Activated CD8-positive, alpha-beta memory T cell treated with anti-CD3 and anti-CD28 coated beads, Interleukin-2, amount 50 U/mL, for 4 hours (primary cell): ENCODE measurements around the gene SPDYA.

Source experiments
- DNase-seq: peaks from one replicate; pipeline ENCODE4 v3.0.0-alpha.2; 2020

The SPDYA gene

GRCh38 chr2:28833740-28834470 lies 23.3 kb downstream of the SPDYA start:
- DNase-seq, result no peak

- no peak for DNase-seq
Measured at GRCh38 chr2:28835781-28836180, 25.1 kb downstream of the SPDYA start.

GRCh38 chr2:28838971-28839370 lies 28.3 kb downstream of the SPDYA start:
- no peak for DNase-seq

- DNase-seq, result no peak
Measured at GRCh38 chr2:28842042-28842441, 31.4 kb downstream of the SPDYA start.

- DNase-seq, result no peak
Measured at GRCh38 chr2:28855193-28855592, 44.6 kb downstream of the SPDYA start.

- no peak for DNase-seq
Measured at GRCh38 chr2:28855977-28856376, 45.3 kb downstream of the SPDYA start.

GRCh38 chr2:28868611-28869010 lies 58.0 kb downstream of the SPDYA start:
- DNase-seq, result no peak

GRCh38 chr2:28869494-28870145 lies 59.0 kb downstream of the SPDYA start:
- DNase-seq, result no peak

GRCh38 chr2:28870146-28870891 lies 59.7 kb downstream of the SPDYA start, which contains the start of gene TRMT61B:
Gene TRMT61B, minus strand, starts transcription at chr2:28870309. Its CDS starts 32 bp downstream, at chr2:28870277.
- peak; percentile 98 for DNase-seq

- DNase-seq, result no peak
Measured at GRCh38 chr2:28871620-28872019, 61.0 kb downstream of the SPDYA start.

- DNase-seq, result no peak
Measured at GRCh38 chr2:28880193-28880592, 69.6 kb downstream of the SPDYA start.

GRCh38 chr2:28893488-28893887 lies 82.9 kb downstream of the SPDYA start:
- DNase-seq, result no peak

- DNase-seq, result peak; percentile 98
Measured at GRCh38 chr2:28894470-28895188, 84.0 kb downstream of the SPDYA start, which contains the start of gene WDR43. Gene WDR43, plus strand, starts transcription at chr2:28894667. Its CDS starts 32 bp downstream, at chr2:28894699.

- peak; percentile 52 for DNase-seq
Measured at GRCh38 chr2:28895189-28895893, 84.7 kb downstream of the SPDYA start.

GRCh38 chr2:28896906-28897305 lies 86.3 kb downstream of the SPDYA start:
- DNase-seq, result no peak

GRCh38 chr2:28898048-28898447 lies 87.4 kb downstream of the SPDYA start:
- DNase-seq, result no peak
